ENCODE measurements around the gene MYBPC2.
"Not testable (repeated sequence)": the region's sequence is repeated elsewhere in the genome, so short reads cannot be mapped to it uniquely, and the experiment has no call there.

MYBPC2 gene

DNA sequence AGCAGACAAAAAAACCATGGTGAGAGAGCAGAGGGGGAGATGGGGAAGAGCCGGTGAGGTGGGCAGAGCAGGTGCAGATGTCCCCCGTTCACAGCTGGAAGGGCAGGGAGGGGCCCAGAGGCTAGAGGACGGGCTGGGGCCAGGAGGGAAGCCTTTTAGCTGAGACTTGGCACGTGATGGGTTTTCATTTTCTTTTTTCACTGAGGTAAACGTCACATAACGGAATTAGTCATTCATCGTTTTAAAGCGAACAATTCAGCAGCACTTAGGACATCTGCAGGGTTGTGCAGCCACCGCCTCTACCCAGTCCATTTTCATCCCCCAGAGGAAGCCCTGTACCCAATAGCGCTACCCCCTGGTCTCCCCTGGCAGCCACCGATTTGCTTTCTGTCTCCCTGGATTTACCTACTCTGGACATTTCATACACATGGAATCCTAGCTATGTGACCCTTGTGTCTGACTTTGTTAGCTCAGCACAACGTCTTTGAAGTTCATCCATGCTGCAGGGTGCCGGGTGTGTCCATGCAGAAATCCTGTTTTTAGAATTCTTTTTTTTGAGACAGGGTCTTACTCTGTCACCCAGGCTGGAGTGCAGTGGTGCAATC, 27.6 kb downstream of the MYBPC2 start:
- DNase-seq: no peak

DNA sequence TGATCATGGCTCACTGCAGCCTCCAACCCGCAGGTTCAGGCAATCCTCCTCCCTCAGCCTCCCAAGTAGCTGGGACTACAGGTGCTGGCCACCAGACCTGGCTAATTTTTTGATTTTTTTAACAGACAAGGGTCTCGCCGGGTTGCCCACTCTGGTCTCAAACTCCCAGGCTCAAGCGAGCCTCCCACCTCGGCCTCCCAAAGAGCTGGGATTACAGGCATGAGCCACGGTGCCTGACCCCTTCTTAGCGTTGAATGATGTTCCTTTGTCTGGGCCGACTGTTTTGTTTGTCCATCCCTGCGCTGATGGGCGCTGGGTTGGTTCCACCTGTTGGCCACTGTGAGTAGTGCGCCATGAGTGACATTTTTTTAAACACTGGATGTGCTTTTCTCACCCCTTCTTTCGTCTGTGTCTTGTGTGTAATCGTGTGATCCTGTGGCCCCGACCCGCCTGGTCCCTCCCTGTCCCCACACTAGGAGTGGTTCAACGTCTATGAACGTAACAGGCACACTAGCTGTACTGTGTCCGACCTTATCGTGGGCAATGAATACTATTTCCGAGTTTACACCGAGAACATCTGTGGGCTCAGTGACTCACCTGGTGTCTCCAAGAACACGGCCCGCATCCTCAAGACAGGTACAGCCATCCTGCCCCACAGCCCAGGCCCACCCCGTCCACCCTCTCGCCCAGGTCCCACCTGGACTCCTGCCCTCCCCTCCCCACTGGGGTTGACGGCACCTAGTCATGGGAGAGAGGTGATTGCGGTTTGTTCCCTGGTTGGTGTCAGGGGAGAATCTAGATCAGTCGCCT, 28.6 kb downstream of the MYBPC2 start:
- peak; percentile 72 for DNase-seq

- no peak for DNase-seq
These were observed 30.3 kb downstream of the MYBPC2 start for GRCh38 chr19:50462970-50463369.

GRCh38 chr19:50464348-50464747, 31.7 kb downstream of the MYBPC2 start:
- no peak for DNase-seq

DNA sequence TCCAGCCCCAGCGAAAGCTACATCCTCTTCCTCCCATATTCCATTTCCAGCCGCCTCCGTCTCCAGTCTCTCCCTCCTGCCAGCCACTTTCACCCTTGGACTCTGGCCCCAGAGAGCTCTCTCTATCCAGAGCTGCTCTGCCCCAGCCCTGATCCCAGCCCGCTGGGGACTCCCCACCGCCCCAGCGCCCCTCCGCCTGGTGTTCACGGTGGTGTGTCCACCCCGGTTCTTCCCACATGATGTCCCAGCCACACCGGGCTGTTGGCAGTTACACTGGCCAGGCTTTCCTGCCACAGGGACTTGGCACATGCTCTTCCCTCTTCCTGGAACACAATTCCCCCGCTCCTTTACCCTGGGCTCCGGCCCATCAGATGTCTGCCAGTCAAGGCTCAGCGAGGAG, 32.3 kb downstream of the MYBPC2 start:
- no peak for DNase-seq

DNA sequence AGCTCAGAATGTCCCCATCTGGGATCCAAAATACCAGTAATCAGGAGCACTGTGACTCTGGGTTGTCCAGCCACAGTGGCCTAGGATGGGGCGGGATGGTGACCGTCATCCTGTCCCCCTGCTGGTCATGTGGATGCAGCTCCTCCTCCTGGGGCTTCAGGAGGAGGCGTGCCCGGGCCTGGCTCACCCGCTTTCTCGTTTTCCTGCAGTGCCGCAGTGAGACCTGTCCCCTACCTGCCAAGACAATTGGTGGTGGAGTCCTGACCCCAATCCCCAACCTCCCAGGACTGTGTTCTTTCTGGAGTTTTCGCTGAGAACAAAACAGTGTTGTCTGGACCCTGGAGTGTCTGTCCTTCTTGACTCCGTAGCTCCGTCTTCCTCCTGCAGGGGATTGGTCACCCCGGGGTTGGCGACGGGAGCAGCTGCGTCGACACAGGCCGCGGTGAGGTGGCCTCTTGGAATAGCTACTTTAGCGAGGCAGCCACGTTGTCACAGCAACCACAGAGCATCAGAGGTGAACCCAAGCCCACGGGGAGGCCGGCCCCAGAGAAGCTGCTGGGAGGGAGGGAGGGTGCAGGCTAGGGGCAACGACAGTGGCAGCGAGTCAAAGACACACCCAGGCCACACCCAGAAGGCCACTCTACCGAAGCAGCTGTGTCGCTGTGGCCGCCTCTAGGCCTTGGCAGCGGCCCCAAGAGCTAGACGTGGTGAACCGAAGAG, 33.5 kb downstream of the MYBPC2 start:
- DNase-seq: peak; percentile 79

DNA sequence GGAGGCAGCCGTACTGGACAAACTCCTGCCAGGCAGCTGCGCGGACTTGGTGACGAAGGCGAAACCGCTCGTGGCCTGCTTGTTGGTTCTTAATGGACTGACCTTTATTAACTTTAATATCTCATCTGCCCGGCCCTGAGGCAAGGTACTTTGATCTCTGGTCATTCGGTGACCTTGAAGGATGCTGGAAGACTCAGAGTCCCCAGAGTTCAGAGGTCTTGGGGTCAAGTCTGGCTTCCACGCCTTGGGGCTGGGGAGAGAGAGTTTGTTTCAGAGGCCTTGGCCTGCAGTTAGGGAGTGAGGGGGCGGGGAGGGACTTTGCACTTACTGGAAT, 34.0 kb downstream of the MYBPC2 start:
- DNase-seq: no peak

DNA sequence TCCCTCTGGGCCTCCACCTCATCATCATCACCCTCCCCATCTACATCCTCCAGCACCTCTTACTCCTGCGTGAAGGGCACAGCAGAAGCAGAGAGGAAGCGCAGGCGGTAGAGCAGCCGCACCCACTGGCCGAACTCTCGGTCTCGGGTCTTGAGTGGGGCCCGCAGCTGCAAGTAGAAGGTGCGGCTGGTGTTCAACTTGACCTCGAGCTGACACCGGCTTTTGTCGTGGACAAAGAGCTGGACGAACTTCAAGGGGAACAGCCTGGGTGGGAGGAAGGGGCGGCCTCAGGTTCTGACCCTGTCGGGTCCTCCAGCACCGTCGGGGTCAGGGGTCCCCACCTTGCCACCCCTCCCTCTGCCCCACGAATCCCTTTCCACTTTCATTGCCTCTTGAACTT, 34.9 kb downstream of the MYBPC2 start:
- no peak for DNase-seq

- DNase-seq: no peak
These were observed 36.1 kb downstream of the MYBPC2 start for GRCh38 chr19:50468818-50469217.

GRCh38 chr19:50473336-50473735, 40.6 kb downstream of the MYBPC2 start:
- not testable (repeated sequence) for DNase-seq

DNA sequence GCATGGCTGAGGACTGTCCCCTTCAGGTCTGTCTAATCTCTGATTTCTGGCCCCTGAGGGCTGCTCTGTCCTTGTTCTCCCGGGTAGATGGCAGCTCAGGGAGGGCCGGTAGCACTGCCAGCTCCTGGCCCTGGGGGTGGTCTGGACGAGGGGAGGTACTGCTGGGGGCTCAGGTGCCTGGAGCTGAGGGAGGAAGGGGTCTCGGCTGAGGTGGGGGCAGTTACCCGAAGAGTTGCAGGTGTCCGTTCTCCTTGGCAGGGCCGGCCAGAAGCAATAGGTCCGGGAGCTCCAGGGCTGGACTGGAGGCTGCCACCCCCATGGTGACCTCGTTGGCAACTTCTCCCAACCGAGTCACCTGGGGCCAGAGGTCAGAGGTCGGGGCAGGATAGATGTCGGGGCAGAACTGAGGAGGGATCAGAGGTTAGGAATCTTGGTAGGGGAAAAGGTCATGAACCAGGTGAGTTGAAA, 42.4 kb downstream of the MYBPC2 start:
- DNase-seq: no peak

DNA sequence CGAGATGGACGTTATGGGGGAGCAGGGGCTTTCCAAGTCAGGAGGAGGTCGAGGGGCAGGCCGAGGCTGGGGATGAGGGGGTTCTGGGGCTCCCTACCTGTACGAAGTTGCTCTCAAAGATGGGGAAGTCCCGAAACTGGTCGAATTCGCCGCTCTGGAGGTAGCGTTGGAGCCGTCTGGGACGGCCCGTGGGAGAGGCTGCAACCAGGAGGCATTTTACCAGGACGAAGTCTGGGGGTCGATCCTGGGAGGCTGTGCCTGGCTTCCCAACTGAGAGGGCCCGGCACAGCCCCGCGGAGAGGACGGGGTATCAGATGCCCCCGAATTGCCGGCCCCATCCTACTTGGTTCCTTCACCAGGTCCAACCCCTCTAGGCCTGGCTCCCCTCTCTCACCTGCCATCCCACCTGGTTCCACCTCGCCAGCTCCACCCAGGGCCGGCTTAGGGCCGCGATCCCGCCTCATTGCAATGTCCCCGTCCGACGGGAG, 43.1 kb downstream of the MYBPC2 start:
- DNase-seq: no peak

DNA sequence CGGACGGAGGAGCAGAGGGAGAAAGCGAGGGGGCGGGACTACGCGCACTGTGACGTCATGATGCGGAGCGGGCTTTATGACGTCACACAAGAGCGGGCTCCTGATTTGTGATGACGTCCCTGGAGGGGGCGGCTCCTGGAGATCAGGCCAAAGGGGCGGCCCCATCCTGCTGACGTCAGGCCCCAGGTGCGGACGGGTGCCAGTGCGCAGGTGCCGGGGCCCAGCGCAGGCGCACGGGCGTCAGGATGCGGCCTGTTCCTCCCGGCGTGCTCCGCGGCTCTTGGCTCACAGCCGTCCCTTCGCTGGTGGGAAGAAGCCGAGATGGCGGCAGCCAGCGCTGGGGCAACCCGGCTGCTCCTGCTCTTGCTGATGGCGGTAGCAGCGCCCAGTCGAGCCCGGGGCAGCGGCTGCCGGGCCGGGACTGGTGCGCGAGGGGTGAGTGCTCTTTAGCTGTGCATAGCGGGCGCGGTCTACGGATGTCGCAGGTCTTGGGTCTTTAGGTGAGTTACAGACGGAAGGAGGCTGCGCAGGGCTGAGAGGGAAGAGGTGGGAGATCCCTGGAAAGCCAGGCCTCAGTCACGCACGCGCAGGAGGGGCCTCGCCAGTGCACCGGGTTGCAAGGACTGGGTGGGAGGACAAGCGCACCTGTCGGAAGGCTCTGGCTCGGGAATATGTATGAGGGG, 43.7 kb downstream of the MYBPC2 start, which contains the start of the genes EMC10 and GARIN5A:
Gene EMC10, plus strand, starts transcription at position 284 of the 683 bp plus-strand sequence. Its CDS starts 38 bp downstream, at position 322.
Gene GARIN5A, minus strand, starts transcription at position 625 of the 683 bp plus-strand sequence. Its CDS starts 460 bp downstream, at position 165.
- peak; percentile 91 for DNase-seq

DNA sequence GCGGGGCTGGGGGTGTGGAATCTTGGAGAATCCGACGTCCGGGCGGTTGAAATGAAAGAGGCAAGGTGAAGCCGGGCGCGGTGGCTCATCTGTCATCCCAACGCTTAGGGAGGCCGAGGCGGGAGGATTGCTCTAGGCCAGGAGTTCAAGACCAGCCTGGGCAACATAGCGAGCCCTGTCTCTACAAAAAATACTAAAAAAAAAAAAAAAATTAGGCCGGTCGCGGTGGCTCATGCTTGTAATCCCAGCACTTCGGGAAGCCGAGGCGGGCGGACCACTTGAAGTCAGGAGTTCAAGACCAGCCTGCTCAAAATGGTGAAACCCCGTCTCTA, 44.2 kb downstream of the MYBPC2 start:
- DNase-seq: no peak

- no peak for DNase-seq
These were observed 45.2 kb downstream of the MYBPC2 start for GRCh38 chr19:50477751-50478515.

- no peak for DNase-seq
These were observed 46.4 kb downstream of the MYBPC2 start for GRCh38 chr19:50478901-50479715.

- DNase-seq: no peak
These were observed 47.1 kb downstream of the MYBPC2 start for GRCh38 chr19:50479761-50480251.

DNA sequence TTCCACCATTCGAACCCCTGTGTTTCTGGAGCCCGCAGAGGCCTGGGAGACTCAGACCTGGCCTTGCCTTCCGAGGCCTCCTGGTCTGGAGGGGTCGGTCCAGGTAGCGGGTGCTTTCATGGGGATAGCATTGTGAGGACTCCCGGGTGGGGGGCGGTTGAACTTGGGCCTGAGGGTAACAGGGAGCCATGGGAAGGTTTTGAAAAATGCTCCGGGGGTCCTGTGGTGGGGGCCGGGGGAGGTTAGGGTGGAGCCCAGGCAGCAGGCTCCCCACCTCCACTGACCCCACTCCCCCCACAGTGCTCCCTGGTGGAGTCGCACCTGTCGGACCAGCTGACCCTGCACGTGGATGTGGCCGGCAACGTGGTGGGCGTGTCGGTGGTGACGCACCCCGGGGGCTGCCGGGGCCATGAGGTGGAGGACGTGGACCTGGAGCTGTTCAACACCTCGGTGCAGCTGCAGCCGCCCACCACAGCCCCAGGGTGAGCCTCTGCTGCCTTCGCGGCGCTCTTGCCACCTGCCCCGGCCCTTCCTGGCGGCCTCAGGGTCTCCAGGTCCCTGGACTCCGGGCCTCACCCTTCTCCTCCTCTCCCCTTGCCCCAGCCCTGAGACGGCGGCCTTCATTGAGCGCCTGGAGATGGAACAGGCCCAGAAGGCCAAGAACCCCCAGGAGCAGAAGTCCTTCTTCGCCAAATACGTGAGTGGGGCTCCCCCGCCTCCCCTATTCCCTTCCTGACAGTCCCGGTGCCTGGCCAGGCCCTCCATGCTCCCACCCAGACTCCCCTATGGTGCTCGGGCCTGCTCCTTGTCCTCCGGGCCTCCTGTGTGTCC, 47.8 kb downstream of the MYBPC2 start:
- no peak for DNase-seq

DNA sequence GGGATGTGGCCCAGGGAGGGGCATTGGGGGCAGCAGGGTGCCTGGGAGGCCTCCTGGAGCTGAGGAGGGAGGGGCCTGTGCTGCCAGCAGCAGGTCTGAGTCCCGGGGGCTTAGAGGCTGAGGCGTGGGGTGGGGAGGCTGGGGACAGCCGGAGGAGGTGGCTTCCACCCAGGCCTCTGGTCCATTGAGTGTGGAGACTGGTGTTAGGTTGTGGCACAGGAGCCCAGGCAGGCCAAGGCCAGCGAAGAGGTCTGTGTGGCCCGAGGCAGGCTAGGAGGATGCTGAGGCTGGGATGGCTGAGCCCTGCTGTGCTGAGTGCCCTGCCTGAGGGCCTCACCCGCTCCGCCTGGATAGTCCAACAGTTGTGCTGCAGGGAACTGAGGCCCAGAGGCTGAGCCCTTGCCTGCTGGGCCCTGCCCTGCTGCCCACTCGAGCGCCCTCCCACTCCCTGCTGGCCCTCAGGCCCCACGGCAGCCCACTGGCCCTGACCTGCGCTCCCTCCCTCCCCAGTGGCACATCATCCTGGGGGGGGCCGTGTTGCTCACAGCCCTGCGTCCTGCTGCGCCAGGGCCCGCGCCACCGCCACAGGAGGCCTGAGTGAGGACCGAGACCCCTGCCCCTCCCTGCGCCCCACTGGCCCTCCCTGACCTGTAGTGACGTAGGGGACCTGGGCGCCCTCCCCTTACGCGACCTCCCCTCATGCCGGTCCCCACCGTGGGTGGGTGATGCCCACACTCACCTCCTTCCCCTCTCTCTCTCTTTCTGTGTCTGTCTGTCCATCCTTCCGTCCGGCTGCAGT, 48.9 kb downstream of the MYBPC2 start:
- DNase-seq: no peak

Data from NCI-H1105 treated with DMSO at 0.1 percent for 48 hours (cell line).